GM06990 (cell line): ENCODE measurements around the gene CCNI.
"Not testable (repeated sequence)": the region's sequence is repeated elsewhere in the genome, so short reads cannot be mapped to it uniquely, and the experiment has no call there.

Experiments
- DNase-seq: peaks from one replicate; pipeline ENCODE4 v3.0.0-alpha.2; 2011; ENCODE audit not compliant: insufficient read length; ENCODE audit errors: extremely low read depth
- H3K27me3 ChIP-seq: replicated peaks from 2 replicates; pipeline ENCODE4 v1.6.0; 2011; ENCODE audit warnings: low read length; ENCODE audit not compliant: control insufficient read depth, insufficient read depth
- H3K36me3 ChIP-seq: 2 replicates; pipeline ENCODE4 v1.5.1; 2011; ENCODE audit warnings: low read length; ENCODE audit not compliant: control insufficient read depth, insufficient read depth
- H3K4me3 ChIP-seq: replicated peaks from 2 replicates; pipeline ENCODE4 v1.5.1; 2011; ENCODE audit warnings: low read depth, mild to moderate bottlenecking, control low read depth, low read length
- CTCF ChIP-seq: IDR thresholded peaks from 2 replicates; pipeline ENCODE4 v1.5.1; 2011; ENCODE audit warnings: low read length, control low read depth, mild to moderate bottlenecking, inconsistent platforms; ENCODE audit not compliant: insufficient read depth, poor library complexity, severe bottlenecking

The CCNI gene

DNA sequence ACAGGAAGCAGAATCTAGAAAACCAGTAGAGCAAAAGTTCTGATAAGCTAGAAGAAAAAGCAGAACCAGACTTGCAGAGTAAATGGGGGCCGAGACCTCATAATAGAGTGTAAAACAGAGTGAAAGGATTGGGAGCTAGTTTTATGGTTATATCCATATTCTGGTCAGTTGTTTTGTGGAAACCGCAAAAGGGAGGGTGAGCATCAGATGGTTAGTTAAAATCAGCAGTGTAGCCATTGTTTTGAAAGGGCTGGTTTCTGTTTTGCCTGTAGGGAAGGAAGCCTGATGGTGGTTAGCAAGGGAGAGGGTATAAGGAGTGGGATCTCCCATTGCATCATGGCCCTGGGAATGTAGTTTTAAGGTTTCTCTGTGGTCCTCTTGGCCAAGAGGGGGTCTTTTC lies 17.2 kb upstream of the CCNI start:
- H3K4me3 ChIP-seq: no peak overlapping the region
- no peak for TF ChIP-seq CTCF
- no peak for DNase-seq
- no peaks in the 10 kb centered on the region for H3K36me3 ChIP-seq
- H3K27me3 ChIP-seq: no peaks in the 10 kb centered on the region

GRCh38 chr4:77089866-77090265 lies 14.1 kb upstream of the CCNI start:
- no peak for TF ChIP-seq CTCF
- Histone ChIP-seq H3K4me3 (no peak overlapping the region), H3K36me3 (no peaks in the 10 kb centered on the region), H3K27me3 (no peaks in the 10 kb centered on the region)
- no peak for DNase-seq

DNA sequence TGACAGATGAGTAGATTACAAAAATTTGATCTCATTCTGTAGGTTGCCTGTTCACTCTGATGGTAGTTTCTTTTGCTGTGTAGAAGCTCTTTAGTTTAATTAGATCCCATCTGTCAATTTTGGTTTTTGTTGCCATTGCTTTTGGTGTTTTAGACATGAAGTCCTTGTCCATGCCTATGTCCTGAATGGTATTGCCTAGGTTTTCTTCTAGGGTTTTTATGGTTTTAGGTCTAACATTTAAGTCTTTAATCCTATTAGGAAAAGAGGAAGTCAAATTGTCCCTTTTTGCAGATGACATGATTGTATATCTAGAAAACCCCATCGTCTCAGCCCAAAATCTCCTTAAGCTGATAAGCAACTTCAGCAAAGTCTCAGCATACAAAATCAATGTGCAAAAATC lies 11.2 kb upstream of the CCNI start:
- H3K36me3 ChIP-seq, H3K27me3 ChIP-seq, H3K4me3 ChIP-seq, DNase-seq: not testable (repeated sequence)

- Histone ChIP-seq H3K36me3 (no peaks in the 10 kb centered on the region), H3K27me3 (no peaks in the 10 kb centered on the region), H3K4me3 (no peak overlapping the region)
- TF ChIP-seq CTCF: no peak
- no peak for DNase-seq
Observed at GRCh38 chr4:77084019-77084639, 8.3 kb upstream of the CCNI start.

- no peak overlapping the region for H3K4me3 ChIP-seq
- no peaks in the 10 kb centered on the region for H3K27me3 ChIP-seq
- no peak for TF ChIP-seq CTCF
- H3K36me3 ChIP-seq: no peaks in the 10 kb centered on the region
- no peak for DNase-seq
Observed at GRCh38 chr4:77082886-77083608, 7.3 kb upstream of the CCNI start.

GRCh38 chr4:77080806-77081205 lies 5.0 kb upstream of the CCNI start:
- not testable (repeated sequence) for H3K36me3 ChIP-seq, DNase-seq, H3K27me3 ChIP-seq, H3K4me3 ChIP-seq
